ENCODE data around the gene SYP. TPM values are rescaled to one million over a fixed set of nuclear protein-coding genes. Genes with fewer than 3 reads are reported as not detected.

Gene SYP
- total RNA-seq, 3 donors from 2014 or later (not counting 1 experiment from before 2014, with no cell fraction given), result 0.36 to 1.0 (median 0.80) TPM

- H3K4me1 Mint-ChIP-seq, result peaks cover 22 to 44% of the 10 kb centered on the region in 2 donors
- H3K36me3 Mint-ChIP-seq, result no peaks in the 10 kb centered on the region
- peak overlapping the region; percentile 73 for H3K4me3 Mint-ChIP-seq
- peaks cover 49% of the 10 kb centered on the region for H3K4me1 ChIP-seq (ENCODE audit: control insufficient read depth, insufficient read depth, low read length)
- WGBS (ENCODE audit: insufficient coverage), result 98% methylated on average over 31 of the region's 31 CpGs
- ATAC-seq, result no peak
- H3K27me3 ChIP-seq (ENCODE audit: control insufficient read depth, insufficient read depth, low read length), result no peaks in the 10 kb centered on the region
- intact Hi-C loops (cut with micrococcal nuclease), result no loop called here
- no peak overlapping the region for H3K27ac ChIP-seq (ENCODE audit: low read length)
- H3K36me3 ChIP-seq (ENCODE audit: control insufficient read depth, insufficient read depth, low read length), result no peaks in the 10 kb centered on the region
- H3K27ac Mint-ChIP-seq, result peak overlapping the region; percentile 84 to 93
- peak in 1 of 2 donors; percentile 6 for DNase-seq
- no peak overlapping the region for H3K4me3 ChIP-seq (ENCODE audit: low read length)
- H3K27me3 Mint-ChIP-seq (ENCODE audit: low read depth in 2 of 2), result no peaks in the 10 kb centered on the region
- no peaks in the 10 kb centered on the region for H3K9me3 ChIP-seq (ENCODE audit: control insufficient read depth, insufficient read depth, low read length)
- no peak for TF ChIP-seq CTCF (IDR thresholded peaks at IDR 0.05)
- no peaks in the 10 kb centered on the region for H3K9me3 Mint-ChIP-seq
Observed at GRCh38 chrX:49164589-49165360, 35.2 kb downstream of the SYP start.

- H3K27me3 Mint-ChIP-seq (ENCODE audit: low read depth in 2 of 2), result no peaks in the 10 kb centered on the region
- H3K9me3 Mint-ChIP-seq, result no peaks in the 10 kb centered on the region
- H3K4me1 Mint-ChIP-seq, result peaks cover 22 to 39% of the 10 kb centered on the region in 2 donors
- intact Hi-C loops (cut with micrococcal nuclease), result no loop called here
- peak; percentile 62 for TF ChIP-seq CTCF (IDR thresholded peaks at IDR 0.05)
- peak overlapping the region; percentile 84 to 93 for H3K27ac Mint-ChIP-seq
- H3K36me3 ChIP-seq (ENCODE audit: control insufficient read depth, insufficient read depth, low read length), result no peaks in the 10 kb centered on the region
- 2% methylated on average over 69 of the region's 69 CpGs for WGBS (ENCODE audit: insufficient coverage)
- no peaks in the 10 kb centered on the region for H3K9me3 ChIP-seq (ENCODE audit: control insufficient read depth, insufficient read depth, low read length)
- H3K36me3 Mint-ChIP-seq, result no peaks in the 10 kb centered on the region
- peak overlapping the region; percentile 40 for H3K4me3 ChIP-seq (ENCODE audit: low read length)
- DNase-seq, result peak; percentile 79 to 93
- ATAC-seq, result peak; percentile 64 to 78 (median 68)
- peak overlapping the region; percentile 93 for H3K27ac ChIP-seq (ENCODE audit: low read length)
- no peaks in the 10 kb centered on the region for H3K27me3 ChIP-seq (ENCODE audit: control insufficient read depth, insufficient read depth, low read length)
- H3K4me3 Mint-ChIP-seq, result peak overlapping the region; percentile 77
- peaks cover 46% of the 10 kb centered on the region for H3K4me1 ChIP-seq (ENCODE audit: control insufficient read depth, insufficient read depth, low read length)
Observed at GRCh38 chrX:49163555-49164419, 36.2 kb downstream of the SYP start.

- Mint-ChIP-seq H3K27ac (peak within 1 kb of the TSS; percentile 84 to 93), H3K4me1 (peaks cover 18 to 36% of the 10 kb centered on the region in 2 donors), H3K36me3 (no peaks in the 10 kb centered on the region), H3K4me3 (peak within 1 kb of the TSS; percentile 77), H3K27me3 (ENCODE audit: low read depth in 2 of 2) (no peaks in the 10 kb centered on the region), H3K9me3 (no peaks in the 10 kb centered on the region)
- ATAC-seq, result no peak
- TF ChIP-seq CTCF (IDR thresholded peaks at IDR 0.05), result no peak
- H3K27ac ChIP-seq (ENCODE audit: low read length), result peak within 1 kb of the TSS; percentile 93
- no peak for DNase-seq
- intact Hi-C loops (cut with micrococcal nuclease), result no loop called here
- no peaks in the 10 kb centered on the region for H3K27me3 ChIP-seq (ENCODE audit: control insufficient read depth, insufficient read depth, low read length)
- H3K9me3 ChIP-seq (ENCODE audit: control insufficient read depth, insufficient read depth, low read length), result no peaks in the 10 kb centered on the region
- H3K4me1 ChIP-seq (ENCODE audit: control insufficient read depth, insufficient read depth, low read length), result peaks cover 36% of the 10 kb centered on the region
- 94% methylated on average over 21 of the region's 28 CpGs for WGBS (ENCODE audit: insufficient coverage)
- H3K36me3 ChIP-seq (ENCODE audit: control insufficient read depth, insufficient read depth, low read length), result no peaks in the 10 kb centered on the region
- H3K4me3 ChIP-seq (ENCODE audit: low read length), result peak within 1 kb of the TSS; percentile 40
Observed at GRCh38 chrX:49162620-49163019, 37.4 kb downstream of the SYP start, which contains the start of gene MAGIX. Gene MAGIX, plus strand, starts transcription at chrX:49162758. Its CDS starts 132 bp downstream, at chrX:49162890.
